ENCODE data around the gene PGPEP1.
A peak's percentile ranks its signal among the peaks of the same experiment; 100 is the strongest.
"Not testable (repeated sequence)": the region's sequence is repeated elsewhere in the genome, so short reads cannot be mapped to it uniquely, and the experiment has no call there.

Gene PGPEP1

GRCh38 chr19:18396471-18397241 is 56.3 kb downstream of the PGPEP1 start:
- no peak for DNase-seq (ENCODE audit: low spot score)
- no peak for TF ChIP-seq CTCF (IDR thresholded peaks at IDR 0.05; ENCODE audit: extremely low read depth, insufficient read depth, missing control alignments)
- in situ Hi-C loops (cut with MboI; ENCODE audit: low pct_unique_long_range_greater_than_20kb, low sequenced_read_pairs, unreplicated experiment), result no loop called here

GRCh38 chr19:18397242-18398202 is 57.1 kb downstream of the PGPEP1 start, which contains the start of gene LRRC25:
Gene LRRC25, minus strand, starts transcription at chr19:18397622. Its CDS starts 659 bp downstream, at chr19:18396963.
- TF ChIP-seq CTCF (IDR thresholded peaks at IDR 0.05; ENCODE audit: extremely low read depth, insufficient read depth, missing control alignments), result no peak
- DNase-seq (ENCODE audit: low spot score), result peak; percentile 70
- in situ Hi-C loops (cut with MboI; ENCODE audit: low pct_unique_long_range_greater_than_20kb, low sequenced_read_pairs, unreplicated experiment), result no loop called here

- in situ Hi-C loops (cut with MboI; ENCODE audit: low pct_unique_long_range_greater_than_20kb, low sequenced_read_pairs, unreplicated experiment), result no loop called here
- no peak for DNase-seq (ENCODE audit: low spot score)
- no peak for TF ChIP-seq CTCF (IDR thresholded peaks at IDR 0.05; ENCODE audit: extremely low read depth, insufficient read depth, missing control alignments)
Observed at GRCh38 chr19:18399008-18399407, 58.6 kb downstream of the PGPEP1 start.

GRCh38 chr19:18401580-18402112 is 61.2 kb downstream of the PGPEP1 start:
- in situ Hi-C loops (cut with MboI; ENCODE audit: low pct_unique_long_range_greater_than_20kb, low sequenced_read_pairs, unreplicated experiment), result no loop called here
- DNase-seq (ENCODE audit: low spot score), result no peak

GRCh38 chr19:18402455-18403248 is 62.3 kb downstream of the PGPEP1 start:
- DNase-seq (ENCODE audit: low spot score), result not testable (repeated sequence)

More at GRCh38 chr19:18401580-18402112, 61.2 kb downstream of the PGPEP1 start:
- peak; percentile 53 for TF ChIP-seq CTCF (IDR thresholded peaks at IDR 0.05; ENCODE audit: extremely low read depth, insufficient read depth, missing control alignments)

GRCh38 chr19:18405754-18406153 is 65.4 kb downstream of the PGPEP1 start:
- DNase-seq (ENCODE audit: low spot score); in situ Hi-C loops (cut with MboI; ENCODE audit: low pct_unique_long_range_greater_than_20kb, low sequenced_read_pairs, unreplicated experiment): not testable (repeated sequence)

More at GRCh38 chr19:18402455-18403248, 62.3 kb downstream of the PGPEP1 start:
- in situ Hi-C loops (cut with MboI; ENCODE audit: low pct_unique_long_range_greater_than_20kb, low sequenced_read_pairs, unreplicated experiment), result not testable (repeated sequence)

- no peak for TF ChIP-seq CTCF (IDR thresholded peaks at IDR 0.05; ENCODE audit: extremely low read depth, insufficient read depth, missing control alignments)
- no peak for DNase-seq (ENCODE audit: low spot score)
- in situ Hi-C loops (cut with MboI; ENCODE audit: low pct_unique_long_range_greater_than_20kb, low sequenced_read_pairs, unreplicated experiment), result no loop called here
Observed at GRCh38 chr19:18406749-18407148, 66.4 kb downstream of the PGPEP1 start.
